Esophagus muscularis mucosa (tissue), 3 donors: ENCODE results near the gene CDC42BPA.

ENCODE experiments used
- CTCF ChIP-seq, 3 experiments: fragments of 200-600 bp in 2 of 3; fragments of 450-650 bp in 1 of 3; sonication (generic) in 2 of 3; IDR thresholded peaks; one replicate each; pipeline ENCODE4 v1.5.1; 2017 to 2019; ENCODE audit warnings: antibody characterized with exemption in 3 of 3, mild to moderate bottlenecking in 2 of 3, moderate library complexity in 1 of 3
- POLR2A ChIP-seq: fragments of 450-650 bp; IDR thresholded peaks from one replicate; pipeline ENCODE4 v1.6.1; 2017; ENCODE audit warnings: antibody characterized with exemption, moderate library complexity, mild to moderate bottlenecking, low read depth

DNA sequence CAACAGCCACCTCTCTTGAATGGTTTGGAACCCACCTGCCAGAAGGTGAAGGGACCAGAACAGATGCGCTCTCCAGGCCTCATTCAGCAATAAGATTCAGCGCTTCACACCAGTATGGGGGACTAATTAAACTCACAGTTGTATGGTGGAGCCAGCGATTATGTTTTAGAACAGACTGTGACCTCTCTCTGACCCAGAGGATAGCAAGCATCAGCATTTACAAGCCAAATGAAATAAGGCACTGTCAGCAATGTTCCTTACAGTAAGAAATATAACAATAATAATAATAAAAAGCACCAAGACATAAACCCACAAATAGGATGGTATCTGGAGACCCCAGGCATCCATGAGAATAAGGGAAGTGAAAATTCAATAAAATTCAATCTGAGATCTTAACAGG, 6.9 kb upstream of the CDC42BPA start:
- TF ChIP-seq CTCF (IDR thresholded peaks at IDR 0.05) (no peak), POLR2A (no peak)
